IMR-90 (cell line): ENCODE measurements around the gene NUP98. TPM values are rescaled to one million over a fixed set of nuclear protein-coding genes. Genes with fewer than 3 reads are reported as not detected.
A peak's percentile ranks its signal among the peaks of the same experiment; 100 is the strongest.

Experiments
- ATAC-seq: fragments of 200-7000 bp; cut with Tn5 transposase; 2 replicates; pipeline ENCODE4 v1.9.1; 2020; ENCODE audit warnings: low read depth, mild to moderate bottlenecking, moderate library complexity
- BruUV-seq: library from RNA; stranded (reverse); fragments of 400-500 nt; replicated peaks from 2 replicates; lab custom pipeline; 2021; lab: Mats Ljungman, UMichigan
- CTCF ChIA-PET: fragments of 300-600 bp; formaldehyde crosslinking; extraction: SDS; loops from one replicate; lab custom pipeline; 2021; ENCODE audit warnings: antibody characterized with exemption; lab: Yijun Ruan, JAX
- POLR2A ChIA-PET: fragments of 300-600 bp; sonication (Branson Sonifier 250); formaldehyde crosslinking; loops from one replicate; lab custom pipeline; 2022; ENCODE audit warnings: antibody characterized with exemption; ENCODE audit not compliant: unreplicated experiment; lab: Charles Lee
- DNase-seq: peaks from one replicate; pipeline ENCODE4 v3.0.0; 2013
- H2AFZ ChIP-seq: replicated peaks from 2 replicates; pipeline ENCODE3; 2013; ENCODE audit warnings: low read length, mild to moderate bottlenecking; ENCODE audit not compliant: poor library complexity
- H2AK5ac ChIP-seq: 2 replicates; pipeline ENCODE4 v1.6.1; 2013; ENCODE audit warnings: low read depth, low read length, inconsistent platforms
- H2AK9ac ChIP-seq: replicated peaks from 2 replicates; pipeline ENCODE3; 2013; ENCODE audit warnings: mild to moderate bottlenecking, low read depth, low read length, moderate library complexity; ENCODE audit not compliant: poor library complexity
- H2BK120ac ChIP-seq: 2 replicates; pipeline ENCODE4 v1.6.1; 2013; ENCODE audit warnings: low read depth, low read length, inconsistent platforms
- H2BK15ac ChIP-seq: 3 replicates; pipeline ENCODE4 v1.6.1; 2013; ENCODE audit warnings: low read depth, low read length, inconsistent platforms
- H2BK20ac ChIP-seq: 2 replicates; pipeline ENCODE4 v1.6.1; 2013; ENCODE audit warnings: low read depth, mild to moderate bottlenecking, inconsistent platforms, low read length, moderate library complexity
- H2BK5ac ChIP-seq: 2 replicates; pipeline ENCODE4 v1.6.1; 2013; ENCODE audit warnings: mild to moderate bottlenecking, low read depth, low read length, inconsistent platforms; ENCODE audit not compliant: poor library complexity, severe bottlenecking
- H3K14ac ChIP-seq: replicated peaks from 2 replicates; pipeline ENCODE4 v1.6.1; 2013; ENCODE audit warnings: low read depth, low read length, inconsistent platforms
- H3K18ac ChIP-seq: 2 replicates; pipeline ENCODE4 v1.6.1; 2013; ENCODE audit warnings: low read depth, low read length, control low read depth
- H3K23ac ChIP-seq: 2 replicates; pipeline ENCODE4 v1.6.1; 2013; ENCODE audit warnings: low read depth, low read length, inconsistent platforms
- H3K27ac ChIP-seq: 2 replicates; pipeline ENCODE4 v1.5.1; 2013; ENCODE audit warnings: mild to moderate bottlenecking, control low read depth, low read length; ENCODE audit not compliant: insufficient read depth
- H3K27me3 ChIP-seq: 2 replicates; pipeline ENCODE4 v1.6.1; 2013; ENCODE audit warnings: low read length; ENCODE audit not compliant: control insufficient read depth, insufficient read depth
- H3K36me3 ChIP-seq: 2 replicates; pipeline ENCODE4 v1.6.1; 2013; ENCODE audit warnings: low read length, mixed read lengths; ENCODE audit not compliant: control insufficient read depth, insufficient read depth
- H3K4ac ChIP-seq: 2 replicates; pipeline ENCODE4 v1.6.1; 2013; ENCODE audit warnings: low read depth, low read length, inconsistent platforms
- H3K4me1 ChIP-seq: 2 replicates; pipeline ENCODE4 v1.6.1; 2013; ENCODE audit warnings: low read length, mixed read lengths; ENCODE audit not compliant: control insufficient read depth, insufficient read depth
- H3K4me2 ChIP-seq: 2 replicates; pipeline ENCODE4 v1.6.1; 2013; ENCODE audit warnings: low read depth, mild to moderate bottlenecking, control low read depth, low read length, moderate library complexity
- H3K4me3 ChIP-seq: 2 replicates; pipeline ENCODE4 v1.5.1; 2013; ENCODE audit warnings: low read depth, mild to moderate bottlenecking, control low read depth, low read length, moderate library complexity; ENCODE audit not compliant: insufficient read depth
- H3K56ac ChIP-seq: 2 replicates; pipeline ENCODE4 v1.6.1; 2013; ENCODE audit warnings: low read length, inconsistent platforms; ENCODE audit not compliant: insufficient read depth; ENCODE audit errors: extremely low read depth
- H3K79me1 ChIP-seq, 2 experiments: 2 replicates each; pipeline ENCODE4 v1.6.1; 2013; ENCODE audit warnings: low read length in 2 of 2, inconsistent platforms in 1 of 2, low read depth in 1 of 2
- H3K9ac ChIP-seq: 2 replicates; pipeline ENCODE4 v1.6.1; 2013; ENCODE audit warnings: low read depth, low read length, control low read depth
- H3K9me1 ChIP-seq: 2 replicates; pipeline ENCODE4 v1.6.1; 2013; ENCODE audit warnings: low read length, inconsistent platforms; ENCODE audit not compliant: insufficient read depth
- H3K9me3 ChIP-seq: 2 replicates; pipeline ENCODE4 v1.6.1; 2013; ENCODE audit warnings: low read length; ENCODE audit not compliant: control insufficient read depth, insufficient read depth
- H4K20me1 ChIP-seq: 2 replicates; pipeline ENCODE4 v1.6.1; 2013; ENCODE audit warnings: low read length, inconsistent platforms; ENCODE audit not compliant: insufficient read depth
- H4K5ac ChIP-seq: 2 replicates; pipeline ENCODE4 v1.6.1; 2013; ENCODE audit warnings: mild to moderate bottlenecking, low read depth, low read length, control low read depth
- H4K8ac ChIP-seq, 2 experiments: 2 replicates each; pipeline ENCODE4 v1.6.1; 2013; ENCODE audit warnings: low read depth in 2 of 2, low read length in 2 of 2, control low read depth in 1 of 2, inconsistent platforms in 1 of 2
- H4K91ac ChIP-seq: 2 replicates; pipeline ENCODE4 v1.6.1; 2013; ENCODE audit warnings: low read depth, low read length, inconsistent platforms; ENCODE audit not compliant: insufficient read depth
- BHLHE40 ChIP-seq: fragments of 150-350 bp; IDR thresholded peaks from 2 replicates; pipeline ENCODE4 v1.6.1; 2016; ENCODE audit warnings: mild to moderate bottlenecking, low read depth, low read length
- CEBPB ChIP-seq: IDR thresholded peaks from 2 replicates; pipeline ENCODE4 v1.6.1; 2012; ENCODE audit warnings: low read depth, low read length, improper control_type of control experiment
- CHD1 ChIP-seq: IDR thresholded peaks from 2 replicates; pipeline ENCODE4 v1.6.1; 2012; ENCODE audit warnings: low read depth, low read length, improper control_type of control experiment
- FOS ChIP-seq: fragments of 150-350 bp; IDR thresholded peaks from 2 replicates; pipeline ENCODE4 v1.6.1; 2016; ENCODE audit warnings: low read depth, low read length
- MAFK ChIP-seq: IDR thresholded peaks from 2 replicates; pipeline ENCODE4 v1.6.1; 2012; ENCODE audit warnings: low read depth, low read length, improper control_type of control experiment
- MAZ ChIP-seq: IDR thresholded peaks from 2 replicates; pipeline ENCODE4 v1.6.1; 2012; ENCODE audit warnings: low read depth, mild to moderate bottlenecking, low read length, improper control_type of control experiment, moderate library complexity, borderline replicate concordance
- MXI1 ChIP-seq: IDR thresholded peaks from 2 replicates; pipeline ENCODE4 v1.6.1; 2012; ENCODE audit warnings: low read depth, mild to moderate bottlenecking, low read length, moderate library complexity, borderline replicate concordance
- NFE2L2 ChIP-seq: fragments of 150-350 bp; IDR thresholded peaks from 2 replicates; pipeline ENCODE4 v1.6.1; 2016; ENCODE audit warnings: low read depth, mild to moderate bottlenecking, low read length
- POLR2A ChIP-seq: IDR thresholded peaks from 2 replicates; pipeline ENCODE4 v1.6.1; 2012; ENCODE audit warnings: mild to moderate bottlenecking, low read depth, low read length
- RAD21 ChIP-seq: IDR thresholded peaks from 2 replicates; pipeline ENCODE4 v1.6.1; 2012; ENCODE audit warnings: low read length, improper control_type of control experiment
- RCOR1 ChIP-seq: IDR thresholded peaks from 2 replicates; pipeline ENCODE4 v1.6.1; 2012; ENCODE audit warnings: mild to moderate bottlenecking, low read length, improper control_type of control experiment; ENCODE audit not compliant: insufficient replicate concordance
- RFX5 ChIP-seq: IDR thresholded peaks from 2 replicates; pipeline ENCODE4 v1.8.0; 2012; ENCODE audit warnings: low read depth, mild to moderate bottlenecking, low read length, moderate library complexity
- SMC3 ChIP-seq: fragments of 150-350 bp; IDR thresholded peaks from 2 replicates; pipeline ENCODE4 v1.6.1; 2016; ENCODE audit warnings: low read depth, mild to moderate bottlenecking, antibody characterized with exemption, low read length, moderate library complexity
- WGBS, 2 experiments: methylation state at CpG; one replicate each; pipeline versions ENCODE4 v1.1.5 to v1.1.7; 2013; ENCODE audit warnings: missing lambda C conversion rate in 2 of 2; ENCODE audit not compliant: insufficient read length in 1 of 2; ENCODE audit errors: extremely low coverage in 2 of 2; 5-methylcytosine and 5-hydroxymethylcytosine counted together
- dilution Hi-C: fragments of 300-500 bp; cut with HindIII; formaldehyde crosslinking; loops from one replicate; pipeline ENCODE4 v1.14.3; 2018; ENCODE audit warnings: low sequenced_read_pairs; ENCODE audit not compliant: unreplicated experiment
- in situ Hi-C: fragments of 300-500 bp; cut with MboI; formaldehyde crosslinking; loops from 3 replicates; pipeline ENCODE4 v1.14.3; 2019; ENCODE audit warnings: low sequenced_read_pairs, inconsistent platforms, mixed read lengths
- intact Hi-C: fragments of 100-400 bp; cut with micrococcal nuclease; formaldehyde crosslinking; loops from 2 replicates; pipeline ENCODE4 v1.10.0; 2022
- polyA plus RNA-seq, 3 experiments: library from polyadenylated mRNA; depleted of rRNA; stranded (reverse); fragments of >200 nt; gene quantifications; 2 replicates each; pipeline ENCODE4 v1.2.3, GENCODE V29; 2012; ENCODE audit warnings: low replicate concordance in 1 of 3
- total RNA-seq: library from RNA; depleted of rRNA; stranded (reverse); fragments of >200 nt; gene quantifications from 2 replicates; pipeline ENCODE4 v1.2.3, GENCODE V29; 2012
- TF ChIP-seq, protein P1 (sequence below): conservative IDR thresholded peaks from 2 replicates; pipeline ENCODE4 v1.5.1; 2012; ENCODE audit warnings: mild to moderate bottlenecking, low read depth, low read length, improper control_type of control experiment
- TF ChIP-seq, protein P2 (sequence below): fragments of 150-350 bp; IDR thresholded peaks from 2 replicates; pipeline ENCODE4 v1.6.1; 2016; ENCODE audit warnings: low read depth, mild to moderate bottlenecking, low read length, moderate library complexity, borderline replicate concordance
- TF ChIP-seq, protein P3 (sequence below): fragments of 150-350 bp; IDR thresholded peaks from 2 replicates; pipeline ENCODE4 v1.6.1; 2017; ENCODE audit warnings: mild to moderate bottlenecking, antibody characterized with exemption, low read length, low read depth

The NUP98 gene
- total and polyA plus RNA-seq, 2 of the 4 experiments (the other 2 are of a cell fraction) = 103 to 138 TPM

- Histone ChIP-seq H3K9me1 (no peaks in the 10 kb centered on the region), H3K4me2 (peak within 1 kb of the TSS; percentile 79), H2AFZ (peak within 1 kb of the TSS; percentile 83), H3K4me1 (peaks cover 3% of the 10 kb centered on the region), H3K18ac (no peak within 1 kb of the TSS; the same call in 1 of the 2 replicates), H3K9ac (no peak within 1 kb of the TSS), H3K79me1 (no peaks in the 10 kb centered on the region), H2BK120ac (no peak within 1 kb of the TSS), H3K4me3 (peak within 1 kb of the TSS; percentile 37), H2BK20ac (no peak within 1 kb of the TSS), H3K27ac (no peak within 1 kb of the TSS), H4K5ac (no peak within 1 kb of the TSS), H2AK5ac (no peak within 1 kb of the TSS), H4K91ac (no peak within 1 kb of the TSS), H3K14ac (no peak within 1 kb of the TSS), H3K23ac (no peak within 1 kb of the TSS), H2AK9ac (peak within 1 kb of the TSS; percentile 15), H3K56ac (no peak within 1 kb of the TSS), H2BK5ac (no peak within 1 kb of the TSS), H3K4ac (no peak within 1 kb of the TSS), H2BK15ac (no peak within 1 kb of the TSS), H3K9me3 (no peaks in the 10 kb centered on the region), H4K20me1 (no peaks in the 10 kb centered on the region), H3K36me3 (no peaks in the 10 kb centered on the region), H4K8ac (no peak within 1 kb of the TSS; a peak in 1 of 4 replicates), H3K27me3 (peaks cover 53% of the 10 kb centered on the region)
- CTCF ChIA-PET = no interaction called here
- 7% methylated on average over 3 of the region's 21 CpGs; no CpG with 5 or more reads in 1 of the 2 experiments for WGBS, 2 experiments
- POLR2A ChIA-PET = no interaction called here
- BruUV-seq = no TSS peak
- intact Hi-C loops = no loop called here
- ATAC-seq = no peak
- no peak for DNase-seq
- in situ Hi-C loops = no loop called here
- dilution Hi-C loops = no loop called here
- TF ChIP-seq FOS = no peak
- TF ChIP-seq, protein P1, sequence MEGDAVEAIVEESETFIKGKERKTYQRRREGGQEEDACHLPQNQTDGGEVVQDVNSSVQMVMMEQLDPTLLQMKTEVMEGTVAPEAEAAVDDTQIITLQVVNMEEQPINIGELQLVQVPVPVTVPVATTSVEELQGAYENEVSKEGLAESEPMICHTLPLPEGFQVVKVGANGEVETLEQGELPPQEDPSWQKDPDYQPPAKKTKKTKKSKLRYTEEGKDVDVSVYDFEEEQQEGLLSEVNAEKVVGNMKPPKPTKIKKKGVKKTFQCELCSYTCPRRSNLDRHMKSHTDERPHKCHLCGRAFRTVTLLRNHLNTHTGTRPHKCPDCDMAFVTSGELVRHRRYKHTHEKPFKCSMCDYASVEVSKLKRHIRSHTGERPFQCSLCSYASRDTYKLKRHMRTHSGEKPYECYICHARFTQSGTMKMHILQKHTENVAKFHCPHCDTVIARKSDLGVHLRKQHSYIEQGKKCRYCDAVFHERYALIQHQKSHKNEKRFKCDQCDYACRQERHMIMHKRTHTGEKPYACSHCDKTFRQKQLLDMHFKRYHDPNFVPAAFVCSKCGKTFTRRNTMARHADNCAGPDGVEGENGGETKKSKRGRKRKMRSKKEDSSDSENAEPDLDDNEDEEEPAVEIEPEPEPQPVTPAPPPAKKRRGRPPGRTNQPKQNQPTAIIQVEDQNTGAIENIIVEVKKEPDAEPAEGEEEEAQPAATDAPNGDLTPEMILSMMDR = no peak
- TF ChIP-seq RCOR1 = no peak
- TF ChIP-seq NFE2L2 = no peak
- no peak for TF ChIP-seq SMC3
- no peak for TF ChIP-seq POLR2A
- TF ChIP-seq MXI1 = no peak
- TF ChIP-seq, protein P2, sequence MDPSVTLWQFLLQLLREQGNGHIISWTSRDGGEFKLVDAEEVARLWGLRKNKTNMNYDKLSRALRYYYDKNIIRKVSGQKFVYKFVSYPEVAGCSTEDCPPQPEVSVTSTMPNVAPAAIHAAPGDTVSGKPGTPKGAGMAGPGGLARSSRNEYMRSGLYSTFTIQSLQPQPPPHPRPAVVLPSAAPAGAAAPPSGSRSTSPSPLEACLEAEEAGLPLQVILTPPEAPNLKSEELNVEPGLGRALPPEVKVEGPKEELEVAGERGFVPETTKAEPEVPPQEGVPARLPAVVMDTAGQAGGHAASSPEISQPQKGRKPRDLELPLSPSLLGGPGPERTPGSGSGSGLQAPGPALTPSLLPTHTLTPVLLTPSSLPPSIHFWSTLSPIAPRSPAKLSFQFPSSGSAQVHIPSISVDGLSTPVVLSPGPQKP = no peak
- no peak for TF ChIP-seq RAD21
- TF ChIP-seq CHD1 = no peak
- TF ChIP-seq RFX5 = no peak
- no peak for TF ChIP-seq MAFK
- TF ChIP-seq, protein P3, sequence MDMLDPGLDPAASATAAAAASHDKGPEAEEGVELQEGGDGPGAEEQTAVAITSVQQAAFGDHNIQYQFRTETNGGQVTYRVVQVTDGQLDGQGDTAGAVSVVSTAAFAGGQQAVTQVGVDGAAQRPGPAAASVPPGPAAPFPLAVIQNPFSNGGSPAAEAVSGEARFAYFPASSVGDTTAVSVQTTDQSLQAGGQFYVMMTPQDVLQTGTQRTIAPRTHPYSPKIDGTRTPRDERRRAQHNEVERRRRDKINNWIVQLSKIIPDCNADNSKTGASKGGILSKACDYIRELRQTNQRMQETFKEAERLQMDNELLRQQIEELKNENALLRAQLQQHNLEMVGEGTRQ = no peak
- TF ChIP-seq BHLHE40 = no peak
- no peak for TF ChIP-seq MAZ
- TF ChIP-seq CEBPB = no peak
Measured at GRCh38 chr11:3641701-3642070, 155.7 kb downstream of the NUP98 start, which contains the start of gene ART5. Gene ART5, minus strand, starts transcription at chr11:3641992. Its CDS starts 130 bp downstream, at chr11:3641862.
